Endothelial cell of hepatic sinusoid (primary cell): ENCODE results near the gene PCDHB13.
"Not testable (repeated sequence)": the region's sequence is repeated elsewhere in the genome, so short reads cannot be mapped to it uniquely, and the experiment has no call there.

Experiments used
- in situ Hi-C: cut with HindIII; loops from 2 replicates; pipeline ENCODE4 v1.10.0; 2017; ENCODE audit warnings: low sequenced_read_pairs

PCDHB13 gene

DNA sequence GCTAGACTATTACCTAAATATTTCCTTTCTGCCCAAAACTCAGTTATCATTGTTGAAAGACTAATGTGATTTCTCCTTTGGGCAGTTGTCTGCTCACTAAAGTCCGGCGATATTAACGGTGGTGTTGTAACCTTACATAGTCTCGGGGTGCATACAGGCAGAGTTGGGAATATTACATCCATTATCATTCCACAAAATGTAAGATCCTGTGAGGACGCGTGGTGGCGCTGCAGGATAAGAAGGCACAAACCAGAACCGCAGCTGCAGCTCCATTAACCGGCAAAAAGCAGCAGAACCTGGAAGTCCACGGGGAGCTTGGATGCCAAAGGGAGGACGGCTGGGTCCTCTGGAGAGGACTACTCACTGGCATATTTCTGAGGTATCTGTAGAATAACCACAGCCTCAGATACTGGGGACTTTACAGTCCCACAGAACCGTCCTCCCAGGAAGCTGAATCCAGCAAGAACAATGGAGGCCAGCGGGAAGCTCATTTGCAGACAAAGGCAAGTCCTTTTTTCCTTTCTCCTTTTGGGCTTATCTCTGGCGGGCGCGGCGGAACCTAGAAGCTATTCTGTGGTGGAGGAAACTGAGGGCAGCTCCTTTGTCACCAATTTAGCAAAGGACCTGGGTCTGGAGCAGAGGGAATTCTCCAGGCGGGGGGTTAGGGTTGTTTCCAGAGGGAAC lies at the start of gene PCDHB13:
Gene PCDHB13, plus strand, starts transcription at position 264 of the 684 bp plus-strand sequence. Its CDS starts 205 bp downstream, at position 469.
- in situ Hi-C loops: not testable (repeated sequence)

DNA sequence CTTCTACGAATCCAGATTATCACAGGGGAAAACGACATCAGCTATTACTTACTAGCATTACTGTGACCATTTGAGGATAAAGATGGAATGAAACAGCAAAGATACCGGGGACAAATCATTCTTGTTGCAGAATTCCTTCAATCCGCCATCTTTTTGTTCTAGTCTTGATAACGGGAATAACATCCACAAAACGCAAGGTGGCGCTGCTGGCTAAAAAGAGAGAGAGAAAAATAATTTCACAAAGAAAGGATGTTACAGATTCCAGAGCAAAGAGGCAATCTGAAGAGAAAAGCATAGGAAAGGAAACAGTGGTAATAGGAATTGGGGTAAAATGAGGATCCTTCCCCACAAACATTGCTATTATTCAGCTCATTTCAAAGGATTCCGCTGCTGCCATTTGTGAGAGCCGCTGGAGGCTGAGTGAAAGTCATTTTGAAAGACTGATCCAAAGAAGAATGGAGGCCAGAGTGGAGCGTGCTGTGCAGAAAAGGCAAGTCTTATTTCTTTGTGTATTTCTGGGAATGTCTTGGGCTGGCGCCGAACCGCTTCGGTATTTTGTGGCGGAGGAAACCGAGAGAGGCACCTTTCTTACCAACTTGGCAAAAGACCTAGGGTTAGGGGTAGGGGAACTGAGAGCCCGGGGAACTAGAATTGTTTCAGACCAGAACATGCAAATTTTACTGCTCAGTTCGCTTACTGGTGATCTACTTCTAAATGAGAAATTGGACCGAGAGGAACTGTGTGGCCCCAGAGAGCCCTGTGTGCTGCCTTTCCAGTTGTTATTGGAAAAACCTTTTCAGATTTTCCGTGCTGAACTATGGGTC lies 41.1 kb upstream of the PCDHB13 start, which contains the start of gene PCDHB7:
Gene PCDHB7, plus strand, starts transcription at position 264 of the 824 bp plus-strand sequence. Its CDS starts 192 bp downstream, at position 456.
- in situ Hi-C loops: no loop called here

DNA sequence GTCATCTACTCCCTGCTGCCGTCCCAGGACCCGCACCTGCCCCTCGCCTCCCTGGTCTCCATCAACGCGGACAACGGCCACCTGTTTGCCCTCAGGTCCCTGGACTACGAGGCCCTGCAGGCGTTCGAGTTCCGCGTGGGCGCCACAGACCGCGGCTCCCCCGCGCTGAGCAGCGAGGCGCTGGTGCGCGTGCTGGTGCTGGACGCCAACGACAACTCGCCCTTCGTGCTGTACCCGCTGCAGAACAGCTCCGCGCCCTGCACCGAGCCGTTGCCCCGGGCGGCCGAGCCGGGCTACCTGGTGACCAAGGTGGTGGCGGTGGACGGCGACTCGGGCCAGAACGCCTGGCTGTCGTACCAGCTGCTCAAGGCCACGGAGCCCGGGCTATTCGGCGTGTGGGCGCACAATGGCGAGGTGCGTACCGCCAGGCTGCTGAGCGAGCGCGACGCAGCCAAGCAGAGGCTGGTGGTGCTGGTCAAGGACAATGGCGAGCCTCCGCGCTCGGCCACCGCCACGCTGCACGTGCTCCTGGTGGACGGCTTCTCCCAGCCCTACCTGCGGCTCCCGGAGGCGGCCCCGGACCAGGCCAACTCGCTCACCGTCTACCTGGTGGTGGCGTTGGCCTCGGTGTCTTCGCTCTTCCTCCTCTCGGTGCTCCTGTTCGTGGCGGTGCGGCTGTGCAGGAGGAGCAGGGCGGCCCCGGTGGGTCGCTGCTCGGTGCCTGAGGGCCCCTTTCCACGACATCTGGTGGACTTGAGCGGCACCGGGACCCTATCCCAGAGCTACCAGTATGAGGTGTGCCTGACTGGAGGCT lies 39.2 kb upstream of the PCDHB13 start:
- in situ Hi-C loops: loop anchor here (5.0 kb wide), 1 partner anchor 63 kb away; no protein-coding TSS in a partner anchor

DNA sequence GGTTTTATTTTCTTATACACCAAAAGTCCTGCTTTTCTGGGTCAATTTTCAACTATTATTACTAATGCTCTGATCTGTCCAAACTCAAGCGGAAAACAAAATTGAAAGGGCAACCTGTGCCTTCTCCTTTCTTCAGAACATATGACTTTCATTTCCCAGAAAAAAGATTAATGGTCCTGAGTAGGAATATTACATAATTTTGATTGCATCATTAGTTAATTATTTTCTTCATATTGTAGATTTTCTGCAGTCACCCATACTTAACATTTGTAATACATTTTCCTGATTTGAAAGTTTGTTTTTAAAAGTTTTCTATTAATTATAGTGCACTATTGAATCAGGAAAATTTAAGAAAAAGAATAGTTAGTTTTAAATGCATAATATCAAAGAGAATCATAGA lies 37.8 kb upstream of the PCDHB13 start:
- in situ Hi-C loops: loop anchor here (5.0 kb wide), 1 partner anchor 61 kb away; no protein-coding TSS in a partner anchor

DNA sequence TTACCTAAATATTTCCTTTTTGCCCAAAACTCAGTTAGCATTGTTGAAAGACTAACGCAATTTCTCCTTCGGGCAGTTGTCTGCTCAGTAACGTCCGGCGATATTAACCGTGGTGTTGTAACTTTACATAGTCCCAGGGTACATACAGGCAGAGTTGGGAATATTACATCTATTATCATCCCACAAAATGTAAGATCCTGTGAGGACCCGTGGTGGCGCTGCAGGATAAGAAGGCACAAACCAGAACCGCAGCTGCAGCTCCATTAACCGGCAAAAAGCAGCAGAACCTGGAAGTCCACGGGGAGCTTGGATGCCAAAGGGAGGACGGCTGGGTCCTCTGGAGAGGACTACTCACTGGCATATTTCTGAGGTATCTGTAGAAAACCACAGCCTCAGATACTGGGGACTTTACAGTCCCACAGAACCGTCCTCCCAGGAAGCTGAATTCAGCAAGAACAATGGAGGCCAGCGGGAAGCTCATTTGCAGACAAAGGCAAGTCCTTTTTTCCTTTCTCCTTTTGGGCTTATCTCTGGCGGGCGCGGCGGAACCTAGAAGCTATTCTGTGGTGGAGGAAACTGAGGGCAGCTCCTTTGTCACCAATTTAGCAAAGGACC lies 36.0 kb upstream of the PCDHB13 start, which contains the start of gene PCDHB8:
Gene PCDHB8, plus strand, starts transcription at position 214 of the 615 bp plus-strand sequence. Its CDS starts 245 bp downstream, at position 459.
- in situ Hi-C loops: loop anchor here (5.0 kb wide), 1 partner anchor 60 kb away; no protein-coding TSS in a partner anchor

DNA sequence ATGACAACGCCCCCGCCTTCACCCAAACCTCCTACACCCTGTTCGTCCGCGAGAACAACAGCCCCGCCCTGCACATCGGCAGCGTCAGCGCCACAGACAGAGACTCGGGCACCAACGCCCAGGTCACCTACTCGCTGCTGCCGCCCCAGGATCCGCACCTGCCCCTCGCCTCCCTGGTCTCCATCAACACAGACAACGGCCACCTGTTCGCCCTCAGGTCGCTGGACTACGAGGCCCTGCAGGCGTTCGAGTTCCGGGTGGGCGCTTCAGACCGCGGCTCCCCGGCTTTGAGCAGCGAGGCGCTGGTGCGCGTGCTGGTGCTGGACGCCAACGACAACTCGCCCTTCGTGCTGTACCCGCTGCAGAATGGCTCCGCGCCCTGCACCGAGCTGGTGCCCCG lies 34.3 kb upstream of the PCDHB13 start:
- in situ Hi-C loops: loop anchor here (5.0 kb wide), 1 partner anchor 58 kb away; no protein-coding TSS in a partner anchor

DNA sequence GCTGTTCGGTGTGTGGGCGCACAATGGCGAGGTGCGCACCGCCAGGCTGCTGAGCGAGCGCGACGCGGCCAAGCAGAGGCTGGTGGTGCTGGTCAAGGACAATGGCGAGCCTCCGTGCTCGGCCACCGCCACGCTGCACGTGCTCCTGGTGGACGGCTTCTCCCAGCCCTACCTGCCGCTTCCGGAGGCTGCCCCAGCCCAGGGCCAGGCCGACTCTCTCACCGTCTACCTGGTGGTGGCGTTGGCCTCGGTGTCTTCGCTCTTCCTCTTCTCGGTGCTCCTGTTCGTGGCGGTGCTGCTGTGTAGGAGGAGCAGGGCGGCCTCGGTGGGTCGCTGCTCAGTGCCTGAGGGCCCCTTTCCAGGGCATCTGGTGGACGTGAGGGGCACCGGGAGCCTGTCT lies 33.8 kb upstream of the PCDHB13 start:
- in situ Hi-C loops: loop anchor here (5.0 kb wide), 1 partner anchor 57 kb away; no protein-coding TSS in a partner anchor

DNA sequence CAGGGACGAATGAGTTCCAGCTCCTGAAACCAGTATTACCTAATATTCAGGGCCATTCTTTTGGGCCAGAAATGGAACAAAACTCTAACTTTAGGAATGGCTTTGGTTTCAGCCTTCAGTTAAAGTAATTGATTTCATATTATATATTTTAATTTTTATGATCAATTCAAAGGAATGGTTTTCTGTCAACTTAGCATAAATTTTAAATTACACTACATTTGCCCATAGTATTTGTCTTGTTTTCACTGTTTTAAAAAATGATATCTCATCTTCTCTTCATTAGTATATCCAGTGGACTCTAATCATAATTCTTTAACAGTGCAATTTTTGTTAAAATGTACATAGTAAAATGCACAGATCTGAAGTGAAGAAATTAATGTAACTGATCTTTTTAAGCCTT lies 33.4 kb upstream of the PCDHB13 start:
- in situ Hi-C loops: no loop called here

DNA sequence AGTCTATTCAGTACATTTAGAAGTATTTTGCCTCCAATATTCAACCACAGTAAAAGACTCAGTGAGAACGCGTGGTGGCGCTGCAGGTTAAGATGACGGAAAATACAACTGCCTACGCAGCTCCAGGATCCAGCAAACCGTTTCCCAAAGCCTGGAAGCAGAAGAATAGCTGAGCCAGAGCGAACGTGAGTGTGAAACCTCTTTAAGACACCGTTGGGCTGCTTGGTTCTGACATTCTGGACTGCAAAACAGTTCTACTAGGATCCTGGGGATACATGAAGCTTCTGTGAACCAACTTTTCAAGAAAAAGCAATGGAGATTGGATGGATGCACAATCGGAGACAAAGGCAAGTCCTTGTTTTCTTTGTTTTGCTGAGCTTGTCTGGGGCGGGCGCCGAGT lies 31.5 kb upstream of the PCDHB13 start, which contains the start of gene PCDHB16:
Gene PCDHB16, plus strand, starts transcription at position 140 of the 400 bp plus-strand sequence. Its CDS starts 173 bp downstream, at position 313.
- in situ Hi-C loops: no loop called here

DNA sequence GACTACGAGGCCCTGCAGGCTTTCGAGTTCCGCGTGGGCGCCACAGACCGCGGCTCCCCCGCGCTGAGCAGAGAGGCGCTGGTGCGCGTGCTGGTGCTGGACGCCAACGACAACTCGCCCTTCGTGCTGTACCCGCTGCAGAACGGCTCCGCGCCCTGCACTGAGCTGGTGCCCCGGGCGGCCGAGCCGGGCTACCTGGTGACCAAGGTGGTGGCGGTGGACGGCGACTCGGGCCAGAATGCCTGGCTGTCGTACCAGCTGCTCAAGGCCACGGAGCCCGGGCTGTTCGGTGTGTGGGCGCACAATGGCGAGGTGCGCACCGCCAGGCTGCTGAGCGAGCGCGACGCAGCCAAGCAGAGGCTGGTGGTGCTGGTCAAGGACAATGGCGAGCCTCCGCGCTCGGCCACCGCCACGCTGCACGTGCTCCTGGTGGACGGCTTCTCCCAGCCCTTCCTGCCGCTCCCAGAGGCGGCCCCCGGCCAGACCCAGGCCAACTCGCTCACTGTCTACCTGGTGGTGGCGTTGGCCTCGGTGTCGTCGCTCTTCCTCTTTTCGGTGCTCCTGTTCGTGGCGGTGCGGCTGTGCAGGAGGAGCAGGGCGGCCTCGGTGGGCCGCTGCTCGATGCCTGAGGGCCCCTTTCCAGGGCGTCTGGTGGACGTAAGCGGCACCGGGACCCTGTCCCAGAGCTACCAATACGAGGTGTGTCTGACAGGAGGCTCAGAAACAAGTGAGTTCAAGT lies 29.4 kb upstream of the PCDHB13 start:
- in situ Hi-C loops: not testable (repeated sequence)

DNA sequence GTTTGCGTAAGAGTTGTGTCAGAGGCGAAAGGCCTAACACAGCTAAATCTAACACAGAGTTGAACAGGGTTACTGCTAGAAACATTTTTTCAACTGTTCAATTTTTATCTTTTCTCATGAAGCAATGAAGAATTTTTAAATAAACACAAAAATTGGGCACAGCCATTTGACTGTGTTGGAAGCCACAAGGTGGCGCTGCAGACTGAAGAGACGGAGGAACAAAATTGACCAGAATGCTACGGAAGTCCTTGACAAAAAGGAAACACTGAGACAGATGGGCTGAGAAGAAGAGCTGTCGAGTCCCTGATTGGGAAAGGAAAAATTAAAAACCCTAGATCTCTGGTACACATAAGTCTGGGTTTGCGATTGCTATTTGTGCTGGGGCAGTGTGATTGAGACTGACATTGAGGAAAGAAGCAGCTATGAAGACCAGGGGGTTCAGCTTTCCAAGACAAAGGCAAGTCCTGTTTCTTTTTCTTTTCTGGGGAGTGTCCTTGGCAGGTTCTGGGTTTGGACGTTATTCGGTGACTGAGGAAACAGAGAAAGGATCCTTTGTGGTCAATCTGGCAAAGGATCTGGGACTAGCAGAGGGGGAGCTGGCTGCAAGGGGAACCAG lies 26.7 kb upstream of the PCDHB13 start, which contains the start of gene PCDHB9:
Gene PCDHB9, plus strand, starts transcription at position 265 of the 616 bp plus-strand sequence. Its CDS starts 158 bp downstream, at position 423.
- in situ Hi-C loops: no loop called here

DNA sequence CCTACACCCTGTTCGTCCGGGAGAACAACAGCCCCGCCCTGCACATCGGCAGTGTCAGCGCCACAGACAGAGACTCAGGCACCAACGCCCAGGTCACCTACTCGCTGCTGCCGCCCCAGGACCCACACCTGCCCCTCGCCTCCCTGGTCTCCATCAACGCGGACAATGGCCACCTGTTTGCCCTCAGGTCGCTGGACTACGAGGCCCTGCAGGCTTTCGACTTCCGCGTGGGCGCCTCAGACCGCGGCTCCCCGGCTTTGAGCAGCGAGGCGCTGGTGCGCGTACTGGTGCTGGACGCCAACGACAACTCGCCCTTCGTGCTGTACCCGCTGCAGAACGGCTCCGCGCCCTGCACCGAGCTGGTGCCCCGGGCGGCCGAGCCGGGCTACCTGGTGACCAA lies 25.0 kb upstream of the PCDHB13 start:
- in situ Hi-C loops: not testable (repeated sequence)

DNA sequence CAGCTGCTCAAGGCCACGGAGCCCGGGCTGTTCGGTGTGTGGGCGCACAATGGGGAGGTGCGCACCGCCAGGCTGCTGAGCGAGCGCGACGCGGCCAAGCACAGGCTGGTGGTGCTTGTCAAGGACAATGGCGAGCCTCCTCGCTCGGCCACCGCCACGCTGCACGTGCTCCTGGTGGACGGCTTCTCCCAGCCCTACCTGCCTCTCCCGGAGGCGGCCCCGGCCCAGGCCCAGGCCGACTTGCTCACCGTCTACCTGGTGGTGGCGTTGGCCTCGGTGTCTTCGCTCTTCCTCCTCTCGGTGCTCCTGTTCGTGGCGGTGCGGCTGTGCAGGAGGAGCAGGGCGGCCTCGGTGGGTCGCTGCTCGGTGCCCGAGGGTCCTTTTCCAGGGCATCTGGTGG lies 24.6 kb upstream of the PCDHB13 start:
- in situ Hi-C loops: not testable (repeated sequence)

DNA sequence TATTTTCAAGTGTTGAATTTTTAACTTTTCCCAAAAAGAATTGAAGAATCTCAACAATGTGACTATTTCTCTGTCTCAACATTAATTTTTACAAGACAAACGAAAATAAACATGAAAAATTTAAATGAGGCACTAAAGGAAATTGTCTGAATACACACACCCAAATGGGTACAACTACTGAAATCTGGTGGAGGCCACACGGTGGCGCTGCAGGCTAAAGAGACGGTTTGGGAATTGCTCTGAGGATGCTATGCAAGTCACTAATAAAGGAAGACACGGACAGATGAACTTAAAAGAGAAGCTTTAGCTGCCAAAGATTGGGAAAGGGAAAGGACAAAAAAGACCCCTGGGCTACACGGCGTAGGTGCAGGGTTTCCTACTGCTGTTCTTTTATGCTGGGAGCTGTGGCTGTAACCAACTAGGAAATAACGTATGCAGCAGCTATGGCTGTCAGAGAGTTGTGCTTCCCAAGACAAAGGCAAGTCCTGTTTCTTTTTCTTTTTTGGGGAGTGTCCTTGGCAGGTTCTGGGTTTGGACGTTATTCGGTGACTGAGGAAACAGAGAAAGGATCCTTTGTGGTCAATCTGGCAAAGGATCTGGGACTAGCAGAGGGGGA lies 21.5 kb upstream of the PCDHB13 start, which contains the start of gene PCDHB10:
Gene PCDHB10, plus strand, starts transcription at position 244 of the 616 bp plus-strand sequence. Its CDS starts 200 bp downstream, at position 444.
- in situ Hi-C loops: no loop called here

DNA sequence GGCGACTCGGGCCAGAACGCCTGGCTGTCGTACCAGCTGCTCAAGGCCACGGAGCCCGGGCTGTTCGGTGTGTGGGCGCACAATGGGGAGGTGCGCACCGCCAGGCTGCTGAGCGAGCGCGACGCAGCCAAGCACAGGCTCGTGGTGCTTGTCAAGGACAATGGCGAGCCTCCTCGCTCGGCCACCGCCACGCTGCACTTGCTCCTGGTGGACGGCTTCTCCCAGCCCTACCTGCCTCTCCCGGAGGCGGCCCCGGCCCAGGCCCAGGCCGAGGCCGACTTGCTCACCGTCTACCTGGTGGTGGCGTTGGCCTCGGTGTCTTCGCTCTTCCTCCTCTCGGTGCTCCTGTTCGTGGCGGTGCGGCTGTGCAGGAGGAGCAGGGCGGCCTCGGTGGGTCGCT lies 19.4 kb upstream of the PCDHB13 start:
- in situ Hi-C loops: not testable (repeated sequence)

DNA sequence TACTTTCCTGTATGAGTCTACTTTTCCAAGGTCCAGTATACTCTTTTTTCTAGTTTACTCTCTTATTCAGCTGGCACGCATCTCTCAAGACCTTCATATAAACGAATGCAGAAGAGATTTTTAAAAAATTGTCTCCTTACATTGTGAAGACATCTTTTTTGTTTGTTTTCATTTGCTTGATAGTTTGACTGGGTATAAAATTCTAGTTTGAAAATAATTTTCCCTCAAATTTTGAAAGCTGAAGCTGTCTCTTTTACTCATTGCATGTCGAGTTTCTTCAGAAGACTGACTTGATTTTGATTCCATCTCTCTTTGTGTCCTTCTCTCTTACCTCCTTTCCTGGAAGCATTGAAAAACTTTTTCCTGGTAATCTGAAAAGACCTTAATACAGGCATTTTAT lies 17.4 kb upstream of the PCDHB13 start:
- in situ Hi-C loops: no loop called here

DNA sequence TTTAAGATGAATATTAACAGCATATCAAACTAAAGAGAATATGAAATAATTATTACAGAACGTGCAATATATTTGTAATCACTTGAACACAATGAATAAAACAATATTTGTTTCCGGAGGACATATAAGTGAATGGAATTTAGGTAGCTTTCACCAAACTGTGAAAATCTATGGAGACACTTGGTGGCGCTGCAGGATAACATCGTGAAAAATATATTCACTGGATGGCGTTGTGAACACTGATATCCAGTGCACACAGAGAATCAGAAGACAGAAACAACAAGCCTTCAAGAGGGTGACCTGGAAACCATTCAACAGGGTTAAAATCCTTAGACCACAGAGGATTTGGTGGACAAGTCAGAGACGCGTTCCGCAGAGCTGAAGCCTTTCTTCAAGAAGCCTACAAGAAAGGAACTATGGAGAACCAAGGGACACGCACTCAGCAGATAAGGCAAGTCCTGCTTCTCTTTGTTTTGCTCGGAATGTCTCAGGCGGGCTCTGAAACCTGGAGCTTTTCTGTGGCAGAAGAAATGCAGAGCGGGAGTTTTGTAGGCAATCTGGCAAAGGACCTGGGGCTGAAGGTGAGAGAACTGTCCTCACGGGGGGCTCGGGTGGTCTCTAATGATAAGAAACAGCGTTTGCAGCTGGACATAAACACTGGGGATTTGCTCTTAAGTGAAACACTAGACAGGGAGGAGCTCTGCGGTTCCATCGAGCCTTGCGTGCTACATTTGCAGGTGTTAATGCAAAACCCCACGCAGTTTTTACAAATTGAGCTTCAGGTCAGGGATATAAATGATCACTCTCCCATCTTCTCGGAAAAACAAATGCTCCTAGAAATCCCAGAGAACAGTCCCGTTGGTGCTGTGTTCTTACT lies 14.1 kb upstream of the PCDHB13 start, which contains the start of gene PCDHB11:
Gene PCDHB11, plus strand, starts transcription at position 269 of the 877 bp plus-strand sequence. Its CDS starts 148 bp downstream, at position 417.
- in situ Hi-C loops: no loop called here
